ENCODE measurements around the gene CERS4.

DNA sequence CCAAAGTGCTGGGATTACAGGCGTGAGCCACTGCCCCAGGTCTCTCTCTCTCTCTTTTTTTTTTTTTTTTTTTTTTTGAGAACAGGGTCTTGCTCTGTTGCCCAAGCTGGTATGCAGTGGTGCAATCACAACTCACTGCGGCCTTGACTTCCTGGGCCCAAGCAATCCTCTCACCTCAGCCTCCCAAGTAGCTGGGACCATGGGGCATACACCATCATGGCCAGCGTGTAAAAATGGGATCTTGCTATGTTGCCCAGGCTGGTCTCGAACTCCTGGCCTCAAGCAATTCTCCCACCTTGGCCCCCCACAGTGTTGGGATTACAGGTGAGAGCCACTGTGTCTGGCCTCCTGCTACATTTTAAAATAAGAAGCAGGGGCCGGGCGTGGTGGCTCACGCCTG lies 40.6 kb upstream of the CERS4 start:
- TF ChIP-seq, protein P1, sequence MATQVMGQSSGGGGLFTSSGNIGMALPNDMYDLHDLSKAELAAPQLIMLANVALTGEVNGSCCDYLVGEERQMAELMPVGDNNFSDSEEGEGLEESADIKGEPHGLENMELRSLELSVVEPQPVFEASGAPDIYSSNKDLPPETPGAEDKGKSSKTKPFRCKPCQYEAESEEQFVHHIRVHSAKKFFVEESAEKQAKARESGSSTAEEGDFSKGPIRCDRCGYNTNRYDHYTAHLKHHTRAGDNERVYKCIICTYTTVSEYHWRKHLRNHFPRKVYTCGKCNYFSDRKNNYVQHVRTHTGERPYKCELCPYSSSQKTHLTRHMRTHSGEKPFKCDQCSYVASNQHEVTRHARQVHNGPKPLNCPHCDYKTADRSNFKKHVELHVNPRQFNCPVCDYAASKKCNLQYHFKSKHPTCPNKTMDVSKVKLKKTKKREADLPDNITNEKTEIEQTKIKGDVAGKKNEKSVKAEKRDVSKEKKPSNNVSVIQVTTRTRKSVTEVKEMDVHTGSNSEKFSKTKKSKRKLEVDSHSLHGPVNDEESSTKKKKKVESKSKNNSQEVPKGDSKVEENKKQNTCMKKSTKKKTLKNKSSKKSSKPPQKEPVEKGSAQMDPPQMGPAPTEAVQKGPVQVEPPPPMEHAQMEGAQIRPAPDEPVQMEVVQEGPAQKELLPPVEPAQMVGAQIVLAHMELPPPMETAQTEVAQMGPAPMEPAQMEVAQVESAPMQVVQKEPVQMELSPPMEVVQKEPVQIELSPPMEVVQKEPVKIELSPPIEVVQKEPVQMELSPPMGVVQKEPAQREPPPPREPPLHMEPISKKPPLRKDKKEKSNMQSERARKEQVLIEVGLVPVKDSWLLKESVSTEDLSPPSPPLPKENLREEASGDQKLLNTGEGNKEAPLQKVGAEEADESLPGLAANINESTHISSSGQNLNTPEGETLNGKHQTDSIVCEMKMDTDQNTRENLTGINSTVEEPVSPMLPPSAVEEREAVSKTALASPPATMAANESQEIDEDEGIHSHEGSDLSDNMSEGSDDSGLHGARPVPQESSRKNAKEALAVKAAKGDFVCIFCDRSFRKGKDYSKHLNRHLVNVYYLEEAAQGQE (IDR thresholded peaks at IDR 0.05; ENCODE audit: low read depth): no peak
- TF ChIP-seq TCF12 (IDR thresholded peaks at IDR 0.05; ENCODE audit: low read depth) (no peak), RAD21 (IDR thresholded peaks at IDR 0.05; ENCODE audit: low read depth) (no peak), NFIC (IDR thresholded peaks at IDR 0.05) (no peak), EP300 (IDR thresholded peaks at IDR 0.05; ENCODE audit: borderline replicate concordance) (no peak), CEBPB (IDR thresholded peaks at IDR 0.05) (no peak), EGR1 (IDR thresholded peaks at IDR 0.05) (no peak), YY1 (IDR thresholded peaks at IDR 0.05; ENCODE audit: low read depth) (no peak), TAF1 (IDR thresholded peaks at IDR 0.05; ENCODE audit: low read depth) (no peak), FOXM1 (IDR thresholded peaks at IDR 0.05; ENCODE audit: borderline replicate concordance, low read depth) (no peak), TEAD4 (IDR thresholded peaks at IDR 0.05) (no peak)
- TF ChIP-seq, protein P2, sequence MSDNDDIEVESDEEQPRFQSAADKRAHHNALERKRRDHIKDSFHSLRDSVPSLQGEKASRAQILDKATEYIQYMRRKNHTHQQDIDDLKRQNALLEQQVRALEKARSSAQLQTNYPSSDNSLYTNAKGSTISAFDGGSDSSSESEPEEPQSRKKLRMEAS (IDR thresholded peaks at IDR 0.05): no peak
- TF ChIP-seq, protein P3, sequence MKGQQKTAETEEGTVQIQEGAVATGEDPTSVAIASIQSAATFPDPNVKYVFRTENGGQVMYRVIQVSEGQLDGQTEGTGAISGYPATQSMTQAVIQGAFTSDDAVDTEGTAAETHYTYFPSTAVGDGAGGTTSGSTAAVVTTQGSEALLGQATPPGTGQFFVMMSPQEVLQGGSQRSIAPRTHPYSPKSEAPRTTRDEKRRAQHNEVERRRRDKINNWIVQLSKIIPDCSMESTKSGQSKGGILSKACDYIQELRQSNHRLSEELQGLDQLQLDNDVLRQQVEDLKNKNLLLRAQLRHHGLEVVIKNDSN (IDR thresholded peaks at IDR 0.05): no peak

Measured in Ishikawa (cell line).